GM23338 (cell line): ENCODE measurements around the gene IGFLR1. TPM values are rescaled to one million over a fixed set of nuclear protein-coding genes. Genes with fewer than 3 reads are reported as not detected.

ENCODE experiments used
- ATAC-seq: fragments of 200-7000 bp; cut with Tn5 transposase; 3 replicates; pipeline ENCODE4 v1.9.1; 2020
- DNase-seq: peaks from one replicate; pipeline ENCODE4 v3.0.0-alpha.2; 2015; ENCODE audit warnings: low spot score
- H2AFZ ChIP-seq: fragments of 200-600 bp; sonication (generic); 2 replicates; pipeline ENCODE4 v1.8.0; 2016; ENCODE audit warnings: antibody characterized with exemption, mild to moderate bottlenecking, moderate library complexity
- H3F3A ChIP-seq: fragments of 200-600 bp; sonication (generic); replicated peaks from 2 replicates; pipeline ENCODE4 v1.8.0; 2017; ENCODE audit warnings: antibody characterized with exemption, mixed run types, low read depth
- H3K27ac ChIP-seq: fragments of 200-600 bp; sonication (generic); 2 replicates; pipeline ENCODE4 v1.6.1; 2016; ENCODE audit warnings: low read depth
- H3K27me3 ChIP-seq: fragments of 200-600 bp; sonication (generic); 2 replicates; pipeline ENCODE4 v1.8.0; 2016; ENCODE audit warnings: mild to moderate bottlenecking, mixed run types, moderate library complexity; ENCODE audit not compliant: insufficient read depth
- H3K36me3 ChIP-seq: fragments of 200-600 bp; sonication (generic); 2 replicates; pipeline ENCODE4 v1.8.0; 2016; ENCODE audit warnings: mild to moderate bottlenecking; ENCODE audit not compliant: insufficient read depth
- H3K4me1 ChIP-seq: fragments of 200-600 bp; sonication (generic); 2 replicates; pipeline ENCODE4 v1.8.0; 2016; ENCODE audit warnings: mild to moderate bottlenecking, moderate library complexity; ENCODE audit not compliant: insufficient read depth
- H3K4me2 ChIP-seq: fragments of 200-600 bp; sonication (generic); 2 replicates; pipeline ENCODE4 v1.7.1; 2017; ENCODE audit warnings: mixed run types
- H3K4me3 ChIP-seq: fragments of 200-600 bp; sonication (generic); 2 replicates; pipeline ENCODE4 v1.6.1; 2016; ENCODE audit warnings: mixed run types
- H3K79me2 ChIP-seq: fragments of 200-600 bp; sonication (generic); replicated peaks from 2 replicates; pipeline ENCODE4 v1.8.0; 2017; ENCODE audit warnings: mild to moderate bottlenecking; ENCODE audit not compliant: insufficient read depth
- H3K9me2 ChIP-seq: fragments of 200-600 bp; sonication (generic); 2 replicates; pipeline ENCODE4 v1.8.0; 2017; ENCODE audit not compliant: insufficient read depth
- H4K20me1 ChIP-seq: fragments of 200-600 bp; sonication (generic); replicated peaks from 2 replicates; pipeline ENCODE4 v1.8.0; 2017; ENCODE audit warnings: mild to moderate bottlenecking; ENCODE audit not compliant: insufficient read depth
- H3K27ac Mint-ChIP-seq: 2 replicates; pipeline ENCODE4 v1.8.0; 2020; ENCODE audit warnings: inconsistent platforms, mild to moderate bottlenecking, moderate library complexity, mixed read lengths
- H3K27me3 Mint-ChIP-seq: 3 replicates; pipeline ENCODE4 v1.8.0; 2022; ENCODE audit warnings: low read depth, mild to moderate bottlenecking, moderate library complexity, mixed read lengths, inconsistent platforms; ENCODE audit not compliant: insufficient read depth, poor library complexity
- H3K36me3 Mint-ChIP-seq: 3 replicates; pipeline ENCODE4 v1.8.0; 2021; ENCODE audit warnings: low read depth, mild to moderate bottlenecking, inconsistent platforms, moderate library complexity, mixed read lengths
- H3K4me1 Mint-ChIP-seq: 3 replicates; pipeline ENCODE4 v1.8.0; 2020; ENCODE audit warnings: mild to moderate bottlenecking, inconsistent platforms, mixed read lengths
- H3K4me3 Mint-ChIP-seq: 3 replicates; pipeline ENCODE4 v1.8.0; 2021; ENCODE audit warnings: moderate library complexity, mild to moderate bottlenecking, inconsistent platforms, mixed read lengths
- H3K9me3 Mint-ChIP-seq: 3 replicates; pipeline ENCODE4 v1.8.0; 2020; ENCODE audit warnings: moderate library complexity, mild to moderate bottlenecking, inconsistent platforms, mixed read lengths
- CREB1 ChIP-seq: fragments of 250-450 bp; sonication (Bioruptor Pico); IDR thresholded peaks from 2 replicates; pipeline ENCODE4 v1.5.0; 2020; ENCODE audit warnings: low read depth, mild to moderate bottlenecking, moderate library complexity
- EZH2 ChIP-seq: fragments of 200-600 bp; sonication (generic); IDR thresholded peaks from one replicate; pipeline ENCODE4 v1.8.0; 2017; ENCODE audit warnings: antibody characterized with exemption, mild to moderate bottlenecking, low read depth; ENCODE audit not compliant: unreplicated experiment
- EZH2phosphoT487 ChIP-seq: fragments of 200-600 bp; sonication (generic); IDR thresholded peaks from one replicate; pipeline ENCODE4 v1.8.1; 2018; ENCODE audit warnings: antibody characterized with exemption; ENCODE audit not compliant: unreplicated experiment
- JUNB ChIP-seq: IDR thresholded peaks from one replicate; pipeline ENCODE4 v1.6.1; 2016; ENCODE audit warnings: antibody characterized with exemption; ENCODE audit not compliant: unreplicated experiment
- NANOG ChIP-seq: IDR thresholded peaks from 2 replicates; pipeline ENCODE4 v1.6.1; 2016; ENCODE audit warnings: antibody characterized with exemption, borderline replicate concordance
- POLR2AphosphoS5 ChIP-seq: IDR thresholded peaks from 2 replicates; pipeline ENCODE4 v1.6.1; 2016; ENCODE audit warnings: antibody characterized with exemption, low read depth
- STAT1 ChIP-seq: IDR thresholded peaks from one replicate; pipeline ENCODE4 v1.6.1; 2016; ENCODE audit warnings: antibody characterized with exemption; ENCODE audit not compliant: unreplicated experiment
- ZNF114 ChIP-seq: fragments of 250-450 bp; sonication (Bioruptor Pico); IDR thresholded peaks from 2 replicates; pipeline ENCODE4 v1.5.0; 2020; ENCODE audit warnings: mild to moderate bottlenecking, moderate library complexity
- ZNF331 ChIP-seq: fragments of 250-450 bp; sonication (Bioruptor Pico); IDR thresholded peaks from 2 replicates; pipeline ENCODE4 v1.5.0; 2020; ENCODE audit warnings: low read depth, mild to moderate bottlenecking, moderate library complexity
- ZNF462 ChIP-seq: fragments of 250-450 bp; sonication (Bioruptor Pico); IDR thresholded peaks from 2 replicates; pipeline ENCODE4 v1.5.0; 2020; ENCODE audit warnings: mild to moderate bottlenecking, moderate library complexity
- polyA plus RNA-seq: library from polyadenylated mRNA; unstranded; fragments of >200 nt; fragmentation: Nextera tagmentation; extraction: Ambion mirVana; gene quantifications from 2 replicates; pipeline ENCODE4 v1.2.1, GENCODE V29; 2016
- total RNA-seq: library from RNA; depleted of rRNA; stranded (reverse); fragments of >200 nt; shearing (Covaris generic); gene quantifications from 2 replicates; pipeline ENCODE4 v1.2.3, GENCODE V29; 2014
- TF ChIP-seq, protein P1 (sequence below), 2 experiments: fragments of 200-600 bp in 1 of 2; sonication (generic) in 1 of 2; conservative IDR thresholded peaks; 2 replicates each; pipeline versions ENCODE4 v1.5.1 to v1.6.1; 2016 to 2017; ENCODE audit warnings: antibody characterized with exemption in 2 of 2, low read depth in 2 of 2, mild to moderate bottlenecking in 2 of 2, moderate library complexity in 1 of 2
- TF ChIP-seq, protein P2 (sequence below): IDR thresholded peaks from one replicate; pipeline ENCODE4 v1.6.1; 2018; ENCODE audit warnings: antibody characterized with exemption; ENCODE audit not compliant: unreplicated experiment
- TF ChIP-seq, protein P3 (sequence below): IDR thresholded peaks from 2 replicates; pipeline ENCODE4 v1.6.1; 2016; ENCODE audit warnings: antibody characterized with exemption

IGFLR1 gene
- total and polyA plus RNA-seq, 2 experiments from 2014 or later = 14.4 to 17.8 TPM

DNA sequence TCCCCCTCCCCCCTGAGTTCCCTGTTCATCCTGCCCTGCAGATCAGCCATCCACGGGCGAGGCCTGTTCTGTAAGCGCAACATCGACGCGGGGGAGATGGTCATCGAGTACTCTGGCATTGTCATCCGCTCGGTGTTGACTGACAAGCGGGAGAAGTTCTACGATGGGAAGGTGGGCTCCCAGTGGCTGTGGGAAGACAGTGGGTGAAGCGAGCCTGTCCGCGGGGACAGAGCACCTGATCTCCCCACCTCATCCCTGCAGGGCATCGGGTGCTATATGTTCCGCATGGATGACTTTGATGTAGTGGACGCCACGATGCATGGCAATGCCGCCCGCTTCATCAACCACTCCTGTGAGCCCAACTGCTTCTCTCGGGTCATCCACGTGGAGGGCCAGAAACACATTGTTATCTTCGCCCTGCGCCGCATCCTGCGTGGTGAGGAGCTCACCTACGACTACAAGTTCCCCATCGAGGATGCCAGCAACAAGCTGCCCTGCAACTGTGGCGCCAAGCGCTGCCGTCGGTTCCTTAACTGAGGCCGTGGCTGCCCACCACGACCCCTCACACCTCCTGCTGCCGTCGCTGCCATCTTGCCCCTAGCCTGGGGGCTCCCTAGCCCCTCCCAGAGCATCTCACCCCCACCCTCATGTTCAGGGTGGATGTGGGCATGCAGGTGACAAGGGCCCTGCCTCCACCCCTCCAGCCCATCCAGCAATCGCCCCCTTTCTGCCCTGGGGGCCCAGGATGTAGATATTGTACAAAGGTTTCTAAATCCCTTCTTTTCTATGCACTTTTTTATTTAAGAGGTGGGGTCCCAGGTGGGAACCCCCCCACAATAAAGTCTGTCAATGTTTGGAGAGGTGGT lies 4.0 kb downstream of the IGFLR1 start:
- H3K9me3 Mint-ChIP-seq = no peaks in the 10 kb centered on the region; the same call in 2 of the 3 replicates
- Histone ChIP-seq H3K27ac (no peak overlapping the region), H3K4me3 (no peak overlapping the region), H3K4me2 (no peak overlapping the region), H3F3A (peaks cover 10% of the 10 kb centered on the region), H2AFZ (no peak overlapping the region), H3K4me1 (peaks cover 4% of the 10 kb centered on the region; the same call in 1 of the 2 replicates), H3K27me3 (no peaks in the 10 kb centered on the region), H3K36me3 (peaks cover 4% of the 10 kb centered on the region; the same call in 1 of the 2 replicates), H4K20me1 (no peaks in the 10 kb centered on the region; the same call in 1 of the 2 replicates), H3K79me2 (no peaks in the 10 kb centered on the region), H3K9me2 (no peaks in the 10 kb centered on the region)
- H3K4me3 Mint-ChIP-seq = no peak overlapping the region; the same call in 2 of the 3 replicates
- peaks cover 53% of the 10 kb centered on the region for H3K36me3 Mint-ChIP-seq
- peaks cover 6% of the 10 kb centered on the region for H3K27me3 Mint-ChIP-seq
- H3K4me1 Mint-ChIP-seq = peaks cover 5% of the 10 kb centered on the region
- DNase-seq (no peak), ATAC-seq (no peak)
- no peak for TF ChIP-seq POLR2AphosphoS5
- no peak for TF ChIP-seq EZH2phosphoT487
- TF ChIP-seq, protein P1, sequence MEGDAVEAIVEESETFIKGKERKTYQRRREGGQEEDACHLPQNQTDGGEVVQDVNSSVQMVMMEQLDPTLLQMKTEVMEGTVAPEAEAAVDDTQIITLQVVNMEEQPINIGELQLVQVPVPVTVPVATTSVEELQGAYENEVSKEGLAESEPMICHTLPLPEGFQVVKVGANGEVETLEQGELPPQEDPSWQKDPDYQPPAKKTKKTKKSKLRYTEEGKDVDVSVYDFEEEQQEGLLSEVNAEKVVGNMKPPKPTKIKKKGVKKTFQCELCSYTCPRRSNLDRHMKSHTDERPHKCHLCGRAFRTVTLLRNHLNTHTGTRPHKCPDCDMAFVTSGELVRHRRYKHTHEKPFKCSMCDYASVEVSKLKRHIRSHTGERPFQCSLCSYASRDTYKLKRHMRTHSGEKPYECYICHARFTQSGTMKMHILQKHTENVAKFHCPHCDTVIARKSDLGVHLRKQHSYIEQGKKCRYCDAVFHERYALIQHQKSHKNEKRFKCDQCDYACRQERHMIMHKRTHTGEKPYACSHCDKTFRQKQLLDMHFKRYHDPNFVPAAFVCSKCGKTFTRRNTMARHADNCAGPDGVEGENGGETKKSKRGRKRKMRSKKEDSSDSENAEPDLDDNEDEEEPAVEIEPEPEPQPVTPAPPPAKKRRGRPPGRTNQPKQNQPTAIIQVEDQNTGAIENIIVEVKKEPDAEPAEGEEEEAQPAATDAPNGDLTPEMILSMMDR (conservative IDR thresholded peaks at IDR 0.05; ENCODE audit: low read depth in 2 of 2) = no peak
- TF ChIP-seq ZNF114 (CRISPR knock-in tag) = no peak
- TF ChIP-seq CREB1 (CRISPR knock-in tag) = no peak
- TF ChIP-seq ZNF331 (CRISPR knock-in tag) = no peak
- TF ChIP-seq, protein P2, sequence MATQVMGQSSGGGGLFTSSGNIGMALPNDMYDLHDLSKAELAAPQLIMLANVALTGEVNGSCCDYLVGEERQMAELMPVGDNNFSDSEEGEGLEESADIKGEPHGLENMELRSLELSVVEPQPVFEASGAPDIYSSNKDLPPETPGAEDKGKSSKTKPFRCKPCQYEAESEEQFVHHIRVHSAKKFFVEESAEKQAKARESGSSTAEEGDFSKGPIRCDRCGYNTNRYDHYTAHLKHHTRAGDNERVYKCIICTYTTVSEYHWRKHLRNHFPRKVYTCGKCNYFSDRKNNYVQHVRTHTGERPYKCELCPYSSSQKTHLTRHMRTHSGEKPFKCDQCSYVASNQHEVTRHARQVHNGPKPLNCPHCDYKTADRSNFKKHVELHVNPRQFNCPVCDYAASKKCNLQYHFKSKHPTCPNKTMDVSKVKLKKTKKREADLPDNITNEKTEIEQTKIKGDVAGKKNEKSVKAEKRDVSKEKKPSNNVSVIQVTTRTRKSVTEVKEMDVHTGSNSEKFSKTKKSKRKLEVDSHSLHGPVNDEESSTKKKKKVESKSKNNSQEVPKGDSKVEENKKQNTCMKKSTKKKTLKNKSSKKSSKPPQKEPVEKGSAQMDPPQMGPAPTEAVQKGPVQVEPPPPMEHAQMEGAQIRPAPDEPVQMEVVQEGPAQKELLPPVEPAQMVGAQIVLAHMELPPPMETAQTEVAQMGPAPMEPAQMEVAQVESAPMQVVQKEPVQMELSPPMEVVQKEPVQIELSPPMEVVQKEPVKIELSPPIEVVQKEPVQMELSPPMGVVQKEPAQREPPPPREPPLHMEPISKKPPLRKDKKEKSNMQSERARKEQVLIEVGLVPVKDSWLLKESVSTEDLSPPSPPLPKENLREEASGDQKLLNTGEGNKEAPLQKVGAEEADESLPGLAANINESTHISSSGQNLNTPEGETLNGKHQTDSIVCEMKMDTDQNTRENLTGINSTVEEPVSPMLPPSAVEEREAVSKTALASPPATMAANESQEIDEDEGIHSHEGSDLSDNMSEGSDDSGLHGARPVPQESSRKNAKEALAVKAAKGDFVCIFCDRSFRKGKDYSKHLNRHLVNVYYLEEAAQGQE = no peak
- no peak for TF ChIP-seq EZH2
- TF ChIP-seq NANOG = no peak
- no peak for TF ChIP-seq ZNF462 (CRISPR knock-in tag)
- no peak for TF ChIP-seq JUNB
- TF ChIP-seq, protein P3, sequence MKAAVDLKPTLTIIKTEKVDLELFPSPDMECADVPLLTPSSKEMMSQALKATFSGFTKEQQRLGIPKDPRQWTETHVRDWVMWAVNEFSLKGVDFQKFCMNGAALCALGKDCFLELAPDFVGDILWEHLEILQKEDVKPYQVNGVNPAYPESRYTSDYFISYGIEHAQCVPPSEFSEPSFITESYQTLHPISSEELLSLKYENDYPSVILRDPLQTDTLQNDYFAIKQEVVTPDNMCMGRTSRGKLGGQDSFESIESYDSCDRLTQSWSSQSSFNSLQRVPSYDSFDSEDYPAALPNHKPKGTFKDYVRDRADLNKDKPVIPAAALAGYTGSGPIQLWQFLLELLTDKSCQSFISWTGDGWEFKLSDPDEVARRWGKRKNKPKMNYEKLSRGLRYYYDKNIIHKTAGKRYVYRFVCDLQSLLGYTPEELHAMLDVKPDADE = no peak
- TF ChIP-seq STAT1 = no peak
- H3K27ac Mint-ChIP-seq = no peak overlapping the region
